GM21825 (cell line): ENCODE measurements around the gene TMEM238.

ENCODE experiments used
- ATAC-seq: cut with Tn5 transposase; IDR thresholded peaks from one replicate; pipeline ENCODE4 v1.9.1; 2021; ENCODE audit warnings: mild to moderate bottlenecking, moderate library complexity; ENCODE audit not compliant: unreplicated experiment

Gene TMEM238

DNA sequence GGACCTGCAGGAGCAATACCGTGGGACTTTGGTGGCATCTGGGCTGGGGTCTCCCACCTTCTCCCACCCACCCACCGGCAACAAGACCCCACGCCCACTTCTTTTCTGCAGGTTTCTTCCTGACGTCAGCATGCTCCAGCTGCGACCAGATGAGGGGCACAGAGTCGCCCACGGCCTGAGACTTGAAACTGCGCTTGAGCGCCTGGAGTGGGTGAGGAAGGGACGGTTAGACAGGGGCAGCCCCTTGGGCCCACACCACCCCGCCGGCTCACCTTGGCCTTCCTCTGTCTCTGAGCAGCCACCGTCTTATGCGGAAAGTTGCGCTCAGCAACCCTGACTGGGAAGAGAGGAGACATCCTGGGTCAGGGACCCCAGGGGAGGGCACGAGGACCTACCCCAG lies 23.2 kb downstream of the TMEM238 start:
- ATAC-seq: no peak

DNA sequence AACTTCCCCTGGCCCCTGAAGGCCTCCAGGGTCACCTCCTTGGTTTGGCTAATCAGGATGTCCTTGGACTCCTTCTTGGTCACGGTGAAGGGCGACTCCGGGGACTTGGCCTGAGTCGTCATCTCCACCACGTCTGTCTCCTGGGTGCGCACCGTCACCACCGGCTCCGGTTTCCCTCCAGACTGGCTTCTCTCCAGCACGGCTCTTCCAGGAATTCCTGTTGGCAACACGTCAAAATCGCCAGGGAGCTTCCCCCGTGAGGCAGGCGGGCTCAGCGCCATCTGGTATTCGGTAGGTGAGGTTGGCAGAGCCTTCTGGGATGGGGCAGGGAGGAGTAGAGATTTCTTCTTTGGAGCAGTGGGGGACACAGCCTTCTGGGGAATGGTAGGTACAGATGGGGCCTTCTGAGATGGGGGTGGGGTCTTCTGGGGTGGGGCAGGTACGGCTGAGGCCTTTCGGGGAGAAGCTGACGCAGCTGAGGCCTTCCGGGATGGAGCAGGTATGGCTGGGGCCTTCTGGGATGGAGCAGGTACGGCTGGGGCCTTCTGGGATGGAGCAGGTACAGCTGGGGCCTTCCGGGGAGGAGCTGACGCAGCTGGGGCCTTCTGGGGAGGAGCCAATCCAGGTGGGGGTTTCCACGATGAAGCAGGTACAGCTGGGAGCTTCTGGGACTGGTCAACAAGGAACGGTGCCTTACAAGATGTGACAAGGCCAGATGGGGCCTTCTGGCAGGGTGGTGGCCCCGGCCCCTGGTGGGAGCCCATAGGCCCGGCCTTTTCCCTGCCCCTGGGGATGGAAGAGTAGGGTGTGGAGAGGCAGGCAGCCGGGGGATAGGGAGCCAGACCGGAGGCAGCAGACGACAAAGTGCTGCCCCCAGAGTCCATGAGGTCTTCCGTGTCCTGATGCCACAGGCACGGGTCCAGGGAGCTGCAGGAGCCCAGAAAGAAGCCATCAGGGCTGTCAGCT lies 24.9 kb downstream of the TMEM238 start:
- no peak for ATAC-seq

DNA sequence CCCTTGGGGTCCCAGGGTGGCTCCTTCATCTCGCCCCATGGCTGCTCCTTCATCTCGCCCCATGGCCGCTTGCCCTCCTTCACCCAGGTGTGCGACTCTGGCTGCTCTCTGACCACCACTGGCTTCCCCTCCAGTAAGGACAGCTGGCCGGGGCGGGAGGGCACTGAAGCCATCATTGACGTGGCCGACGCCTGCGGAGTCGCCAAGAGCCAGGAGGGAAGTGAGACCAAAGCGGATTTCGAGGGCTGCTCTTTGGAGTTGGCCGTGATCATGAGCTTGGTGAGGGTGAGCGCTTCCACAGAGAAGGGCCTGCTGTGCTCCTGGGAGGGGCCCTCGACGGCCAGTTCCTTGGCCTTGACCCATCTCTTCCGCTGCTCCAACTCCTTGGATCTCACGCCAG lies 25.6 kb downstream of the TMEM238 start:
- ATAC-seq: no peak

GRCh38 chr19:55355213-55355821 lies 28.8 kb downstream of the TMEM238 start:
- no peak for ATAC-seq

DNA sequence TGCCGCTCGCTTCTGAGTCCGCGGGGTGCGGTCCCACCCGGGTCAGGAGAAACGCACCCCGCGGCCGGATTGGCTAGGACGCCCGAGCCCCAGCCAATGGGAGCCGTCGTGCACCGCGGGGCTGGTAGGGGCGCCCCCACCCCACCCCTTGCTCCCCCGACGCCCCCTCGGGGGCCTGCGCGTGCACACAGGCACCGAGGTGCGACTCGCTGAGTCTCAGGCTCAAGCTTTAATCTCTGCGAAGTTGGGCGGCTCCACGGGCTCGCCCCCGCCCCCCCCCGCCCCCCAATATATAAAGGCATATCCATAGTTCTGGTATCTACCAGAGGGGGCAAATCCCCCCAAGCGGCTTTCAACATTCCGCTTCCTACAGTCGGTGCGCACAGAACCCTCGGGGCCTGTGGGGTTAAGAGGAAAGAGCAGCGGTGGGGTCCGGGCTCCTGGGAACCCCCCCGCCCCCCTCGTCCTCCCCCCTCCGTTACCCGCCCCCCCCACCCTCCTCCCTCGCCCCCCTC lies 29.3 kb downstream of the TMEM238 start, which contains the start of gene COX6B2:
TSS of gene COX6B2 (minus strand) at position 22 of the 515 bp plus-strand sequence. CDS start 198 bp downstream, outside the sequence.
- no peak for ATAC-seq

GRCh38 chr19:55353803-55354697 lies 30.0 kb downstream of the TMEM238 start:
- peak; percentile 49 for ATAC-seq

- ATAC-seq: no peak
Observed at GRCh38 chr19:55353356-55353802, 30.7 kb downstream of the TMEM238 start.

DNA sequence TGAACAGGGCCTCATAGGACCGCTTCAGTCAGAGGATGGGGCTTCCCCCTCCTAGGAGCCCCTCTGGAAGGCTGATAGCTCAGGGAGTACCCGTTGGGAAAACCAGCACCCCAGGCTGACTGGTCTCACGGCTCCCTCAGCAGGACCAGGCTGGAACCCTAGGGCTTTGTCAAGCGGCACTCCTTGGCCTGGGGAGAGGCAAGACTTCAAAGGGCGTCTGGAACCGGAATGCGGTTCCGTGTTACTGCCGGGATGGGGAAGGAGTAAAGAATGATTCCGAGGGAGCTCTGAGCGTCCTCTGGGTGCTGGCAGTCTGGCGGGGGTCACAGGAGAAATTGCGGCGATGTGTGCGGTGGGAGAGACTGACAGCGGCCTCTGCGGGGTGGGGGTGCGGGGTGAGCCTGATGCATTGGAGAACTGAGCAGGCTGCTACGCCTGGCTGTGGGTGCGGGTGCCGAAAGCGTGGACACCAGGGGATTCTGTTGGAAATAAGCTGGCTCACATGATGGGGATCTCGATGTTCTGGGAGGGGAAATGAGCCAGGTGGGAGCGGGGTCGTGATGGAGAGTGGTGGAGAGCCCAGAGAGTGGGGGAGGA lies 31.4 kb downstream of the TMEM238 start:
- no peak for ATAC-seq

GRCh38 chr19:55352040-55352439 lies 32.1 kb downstream of the TMEM238 start:
- ATAC-seq: no peak

- ATAC-seq: no peak
Observed at GRCh38 chr19:55350620-55351315, 33.3 kb downstream of the TMEM238 start.

DNA sequence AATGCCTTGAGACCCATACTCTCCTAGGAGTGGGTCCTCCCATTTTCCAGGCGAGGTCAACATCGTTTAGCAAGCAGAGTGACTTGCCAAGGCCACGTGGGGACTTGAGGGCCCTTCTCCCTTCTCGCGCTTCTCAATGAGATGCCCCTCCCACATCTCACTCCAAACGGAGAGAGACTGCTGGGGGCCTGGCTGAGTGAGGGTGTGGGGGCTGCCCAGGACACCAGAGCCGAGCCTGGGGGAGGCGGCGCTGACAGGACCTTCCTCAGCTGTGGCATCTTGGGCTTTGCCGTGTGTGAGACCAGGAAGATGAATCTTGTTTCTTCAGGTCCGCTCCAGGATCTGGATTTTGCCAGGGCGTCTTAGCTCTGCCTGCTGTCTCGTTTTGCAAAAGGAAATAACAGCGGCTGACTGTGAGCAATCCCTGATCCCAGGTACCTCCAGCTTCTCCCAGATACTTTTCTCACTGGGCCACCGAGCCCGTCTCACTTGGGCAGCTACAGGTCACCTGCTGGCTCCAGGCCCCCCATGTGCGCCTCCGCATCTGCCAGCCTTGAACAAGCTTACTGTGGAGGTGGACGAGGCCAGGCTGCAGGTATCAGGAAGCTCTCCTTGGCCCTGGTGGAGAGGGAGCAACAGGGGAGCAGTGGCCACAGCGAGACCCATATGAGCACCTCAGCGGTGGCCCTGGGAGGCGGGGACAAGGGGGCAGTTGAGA lies 35.6 kb downstream of the TMEM238 start:
- no peak for ATAC-seq

DNA sequence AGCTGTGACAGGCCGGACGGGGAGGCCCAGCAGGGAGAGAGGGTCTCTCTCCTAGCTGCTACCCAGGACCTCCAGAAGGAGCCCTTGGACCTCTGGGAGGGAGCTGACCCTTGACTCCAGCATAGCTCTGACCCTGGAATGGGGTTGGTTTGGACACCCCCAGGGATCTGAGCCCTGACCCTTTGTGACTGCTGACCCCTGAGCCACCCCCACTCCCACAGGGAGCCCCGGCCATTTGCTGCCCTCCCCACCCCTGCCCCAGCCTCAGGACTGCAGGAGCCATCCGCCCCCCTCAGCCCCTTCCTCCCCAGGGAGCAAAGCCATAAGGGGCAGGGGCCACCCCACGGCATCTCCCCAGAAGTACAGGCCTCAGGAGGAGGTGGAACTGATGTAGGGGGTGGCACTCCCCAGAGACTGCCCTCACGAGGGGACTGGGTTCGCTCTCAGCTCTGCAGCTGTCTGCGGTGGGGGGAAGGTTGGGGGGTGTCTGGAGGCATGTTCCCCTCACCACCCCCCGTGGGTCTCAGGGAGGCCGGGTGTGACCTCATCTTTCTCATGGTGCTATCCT lies 36.6 kb downstream of the TMEM238 start:
- no peak for ATAC-seq

DNA sequence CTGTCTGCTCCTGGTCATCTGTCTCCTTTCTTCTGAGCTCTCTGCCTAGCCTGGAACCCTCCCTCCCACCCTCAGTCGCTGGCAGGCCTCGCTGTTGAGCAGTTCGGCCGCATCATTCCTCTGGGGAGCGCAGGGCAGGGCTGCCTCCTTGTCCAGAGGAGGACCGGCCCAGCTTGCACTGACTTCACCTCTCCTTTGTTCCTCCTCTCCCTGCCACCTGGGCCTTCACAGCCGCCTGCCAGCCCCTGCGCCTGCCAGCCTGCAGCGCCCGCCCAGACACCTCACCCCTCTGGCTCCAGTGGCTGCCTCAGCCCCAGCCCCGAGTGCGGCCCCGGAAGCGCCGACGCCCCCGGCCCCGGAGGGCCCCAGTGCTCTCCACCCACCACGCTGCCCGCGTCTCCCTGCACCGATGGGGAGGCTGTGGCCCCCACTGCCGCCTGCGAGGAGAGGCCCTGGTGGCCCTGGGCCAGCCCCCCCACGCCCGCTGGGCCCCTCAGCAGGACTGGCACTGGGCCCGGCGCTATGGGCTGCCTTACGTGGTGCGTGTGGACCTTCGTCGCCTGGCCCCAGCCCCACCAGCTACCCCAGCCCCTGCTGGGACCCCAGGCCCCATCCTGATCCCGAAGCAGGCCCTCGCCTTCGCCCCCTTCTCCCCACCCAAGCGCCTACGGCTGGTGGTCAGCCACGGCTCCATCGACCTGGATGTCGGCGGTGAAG lies 37.2 kb downstream of the TMEM238 start:
- no peak for ATAC-seq

DNA sequence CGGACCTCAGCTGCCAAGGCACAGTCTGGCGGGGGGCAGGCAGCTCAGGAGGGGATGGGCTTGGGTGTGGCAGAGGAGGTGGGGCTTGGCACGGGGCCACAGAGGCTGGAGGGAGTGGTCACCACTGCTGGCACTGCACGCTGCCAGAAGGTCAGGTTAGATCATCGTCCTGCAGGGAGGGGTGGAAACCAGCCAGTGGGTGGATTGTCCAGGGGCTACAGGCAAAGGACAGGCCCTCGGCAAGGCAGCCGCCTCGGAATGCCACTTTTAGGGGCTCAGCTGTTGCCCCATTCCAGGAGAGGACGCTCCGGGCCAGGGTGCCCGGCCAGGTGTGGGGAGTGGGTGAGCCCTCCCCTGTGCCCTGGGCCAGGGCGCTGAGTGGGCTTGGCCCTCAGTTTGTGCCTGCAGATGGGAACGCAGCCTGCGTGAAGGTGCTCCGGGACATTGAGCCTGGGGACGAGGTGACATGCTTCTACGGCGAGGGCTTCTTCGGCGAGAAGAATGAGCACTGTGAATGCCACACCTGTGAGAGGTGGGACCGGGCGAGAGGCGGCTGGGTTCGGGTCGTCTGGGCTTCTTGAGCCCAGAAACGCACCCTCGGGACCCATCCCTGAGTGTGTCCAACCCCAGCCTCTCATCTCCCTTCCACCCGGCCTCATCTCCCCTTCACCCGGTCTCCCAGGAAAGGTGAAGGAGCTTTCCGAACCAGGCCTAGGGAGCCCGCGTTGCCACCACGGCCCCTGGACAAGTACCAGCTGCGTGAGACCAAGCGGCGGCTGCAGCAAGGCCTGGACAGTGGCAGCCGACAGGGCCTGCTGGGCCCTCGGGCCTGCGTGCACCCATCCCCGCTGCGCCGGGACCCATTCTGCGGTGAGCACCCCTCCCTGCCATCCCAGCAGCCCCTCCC lies 38.0 kb downstream of the TMEM238 start:
- ATAC-seq: no peak

DNA sequence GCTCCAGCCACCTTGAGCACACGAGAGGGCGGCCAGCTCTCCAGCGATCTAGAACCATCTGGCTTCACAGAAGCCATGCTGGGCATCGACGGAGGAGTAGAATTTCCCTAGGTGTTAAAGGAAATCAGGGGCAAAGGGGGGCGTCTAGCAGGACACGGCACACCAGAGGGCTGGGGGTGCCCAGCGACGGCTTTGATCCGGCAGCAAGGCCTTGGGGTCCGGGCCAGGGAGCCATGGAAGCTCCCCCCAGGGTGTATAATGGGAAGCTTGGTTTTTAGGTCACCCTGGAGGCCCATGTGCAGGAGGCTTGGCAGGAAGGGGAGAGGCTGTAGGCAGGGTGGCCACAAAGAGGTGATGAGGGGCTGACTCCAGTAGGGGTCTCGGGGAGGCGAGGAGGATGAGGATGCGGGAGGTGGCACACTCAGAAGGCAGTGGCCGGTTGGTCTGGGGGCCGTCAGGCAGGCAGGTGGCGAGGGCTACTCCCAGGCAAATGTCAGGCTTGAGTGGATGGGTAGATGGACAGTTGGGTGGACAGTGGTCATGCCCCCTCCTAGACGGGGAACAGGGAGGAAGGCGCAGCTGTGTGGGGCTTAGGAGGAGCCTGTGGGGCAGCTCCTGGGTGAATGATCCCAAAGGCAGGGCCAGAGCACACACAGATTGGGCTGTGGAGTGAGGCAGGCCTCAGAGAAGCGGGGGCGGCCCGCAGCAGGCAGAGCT lies 38.8 kb downstream of the TMEM238 start:
- no peak for ATAC-seq

DNA sequence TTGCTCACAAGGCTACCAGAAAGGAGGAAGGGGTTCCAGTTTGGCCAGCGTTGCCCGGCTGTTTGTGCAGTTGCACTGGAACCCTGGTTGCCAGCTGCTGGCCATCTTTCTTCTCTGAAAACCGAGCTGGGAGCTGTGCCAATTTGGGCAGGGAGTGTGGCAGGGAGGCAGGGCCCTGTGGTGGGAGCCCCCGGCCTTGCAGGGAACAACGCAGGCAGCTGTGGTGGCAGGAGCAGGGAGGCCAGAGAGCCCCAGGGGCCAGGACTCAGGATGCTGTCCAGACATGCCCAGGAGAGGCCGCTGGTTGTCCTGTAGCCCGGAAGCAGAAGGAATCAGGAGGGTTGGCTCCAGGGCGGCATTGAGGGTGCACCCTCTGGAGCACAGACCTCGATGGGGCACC lies 39.6 kb downstream of the TMEM238 start:
- no peak for ATAC-seq
